ENCODE measurements around the gene JPH2.

JPH2 gene

GRCh38 chr20:44071057-44071456, 115.9 kb downstream of the JPH2 start:
- TF ChIP-seq CTCF (conservative IDR thresholded peaks at IDR 0.05) (no peak), ZFX (IDR thresholded peaks at IDR 0.05) (no peak)
- H3K27ac ChIP-seq = no peak overlapping the region

- no peak for TF ChIP-seq CTCF (conservative IDR thresholded peaks at IDR 0.05)
- no peak for TF ChIP-seq ZFX (IDR thresholded peaks at IDR 0.05)
- no peak overlapping the region for H3K27ac ChIP-seq
Measured at GRCh38 chr20:44070139-44070900, 116.7 kb downstream of the JPH2 start.

GRCh38 chr20:44069203-44070011, 117.6 kb downstream of the JPH2 start:
- no peak for TF ChIP-seq CTCF (conservative IDR thresholded peaks at IDR 0.05)
- no peak for TF ChIP-seq ZFX (IDR thresholded peaks at IDR 0.05)
- no peak overlapping the region for H3K27ac ChIP-seq

- H3K27ac ChIP-seq = no peak overlapping the region
- no peak for TF ChIP-seq ZFX (IDR thresholded peaks at IDR 0.05)
- TF ChIP-seq CTCF (conservative IDR thresholded peaks at IDR 0.05) = no peak
Measured at GRCh38 chr20:44068316-44069201, 118.4 kb downstream of the JPH2 start.

GRCh38 chr20:44067650-44068081, 119.3 kb downstream of the JPH2 start:
- no peak overlapping the region for H3K27ac ChIP-seq
- TF ChIP-seq CTCF (conservative IDR thresholded peaks at IDR 0.05) (no peak), ZFX (IDR thresholded peaks at IDR 0.05) (no peak)

GRCh38 chr20:44066645-44067606, 120.1 kb downstream of the JPH2 start:
- no peak for TF ChIP-seq CTCF (conservative IDR thresholded peaks at IDR 0.05)
- TF ChIP-seq ZFX (IDR thresholded peaks at IDR 0.05) = no peak
- no peak overlapping the region for H3K27ac ChIP-seq

Measured in C4-2B (cell line).